OCI-LY7 (cell line): ENCODE results near the gene AGFG2.

Experiments
- CTCF ChIP-seq: fragments of 200-600 bp; sonication (generic); conservative IDR thresholded peaks from 2 replicates; pipeline ENCODE4 v1.5.1; 2014; ENCODE audit warnings: mild to moderate bottlenecking, antibody characterized with exemption, low read length, moderate library complexity, mixed read lengths
- EZH2phosphoT487 ChIP-seq: fragments of 200-600 bp; sonication (generic); IDR thresholded peaks from 2 replicates; pipeline ENCODE4 v1.6.1; 2018; ENCODE audit warnings: low read depth, borderline replicate concordance, mild to moderate bottlenecking, mixed run types, antibody characterized with exemption, low read length, moderate library complexity, mixed read lengths

GRCh38 chr7:100575746-100576383 lies 36.9 kb downstream of the AGFG2 start:
- TF ChIP-seq CTCF, result no peak
- TF ChIP-seq EZH2phosphoT487, result no peak
